HCT116 (cell line): ENCODE data around the gene SLC25A39.

Experiments
- CBX3 ChIP-seq: IDR thresholded peaks from 2 replicates; pipeline ENCODE4 v1.6.1; 2012; ENCODE audit warnings: low read depth
- CEBPB ChIP-seq: IDR thresholded peaks from 2 replicates; pipeline ENCODE4 v1.6.1; 2012; ENCODE audit warnings: low read depth
- CTCF ChIP-seq, 3 experiments: fragments of 200-600 bp in 1 of 3; sonication (generic) in 1 of 3; IDR thresholded peaks in 2 of 3; conservative IDR thresholded peaks in 1 of 3; 2 replicates each; pipeline ENCODE4 v1.5.1; 2012 to 2017; ENCODE audit warnings: low read depth in 2 of 3, low read length in 2 of 3, antibody characterized with exemption in 1 of 3, borderline replicate concordance in 1 of 3, control low read depth in 1 of 3, mild to moderate bottlenecking in 1 of 3, mixed read lengths in 1 of 3, mixed run types in 1 of 3, moderate library complexity in 1 of 3; ENCODE audit not compliant: insufficient read depth in 1 of 3
- EZH2 ChIP-seq: fragments of 200-600 bp; sonication (generic); IDR thresholded peaks from 2 replicates; pipeline ENCODE4 v1.6.1; 2017; ENCODE audit warnings: antibody characterized with exemption, mixed run types
- MAX ChIP-seq: IDR thresholded peaks from 2 replicates; pipeline ENCODE4 v1.6.1; 2012
- POLR2A ChIP-seq: IDR thresholded peaks from 2 replicates; pipeline ENCODE4 v1.7.0; 2011; ENCODE audit warnings: borderline replicate concordance; ENCODE audit not compliant: insufficient read depth, insufficient read length; ENCODE audit errors: extremely low read depth
- POLR2AphosphoS5 ChIP-seq: IDR thresholded peaks from 2 replicates; pipeline ENCODE4 v1.6.1; 2011; ENCODE audit warnings: mild to moderate bottlenecking, low read depth, low read length, moderate library complexity
- REST ChIP-seq: IDR thresholded peaks from 2 replicates; pipeline ENCODE4 v1.6.1; 2012; ENCODE audit warnings: low read depth
- SP1 ChIP-seq: IDR thresholded peaks from 2 replicates; pipeline ENCODE4 v1.6.1; 2012; ENCODE audit warnings: low read depth
- TCF7L2 ChIP-seq: IDR thresholded peaks from 2 replicates; pipeline ENCODE4 v1.7.0; 2011; ENCODE audit warnings: borderline replicate concordance, inconsistent platforms; ENCODE audit not compliant: insufficient read depth, insufficient read length; ENCODE audit errors: extremely low read depth
- YY1 ChIP-seq: IDR thresholded peaks from 2 replicates; pipeline ENCODE4 v1.6.1; 2011; ENCODE audit warnings: low read length, low read depth, moderate library complexity, mild to moderate bottlenecking; ENCODE audit not compliant: insufficient replicate concordance; ENCODE audit errors: extremely low read depth

- TF ChIP-seq POLR2A (no peak), CTCF (IDR thresholded peaks at IDR 0.05 in 2 of 3, conservative IDR thresholded peaks at IDR 0.05 in 1 of 3; ENCODE audit: borderline replicate concordance in 1 of 3, insufficient read depth in 1 of 3, low read depth in 2 of 3, low read length in 2 of 3) (no peak), REST (no peak), POLR2AphosphoS5 (no peak), SP1 (no peak), TCF7L2 (no peak), MAX (no peak), CEBPB (no peak), EZH2 (no peak), YY1 (no peak), CBX3 (no peak)
These were observed 4.6 kb downstream of the SLC25A39 start for GRCh38 chr17:44320066-44320465.
